Measurements from ENCODE around the gene LDHA. TPM values are rescaled to one million over a fixed set of nuclear protein-coding genes. Genes with fewer than 3 reads are reported as not detected.

The LDHA gene
- total and polyA plus RNA-seq, 2 of the 8 experiments (the other 6 are each of a cell fraction or from before 2014, with no cell fraction given) = 443 to 486 TPM

GRCh38 chr11:18361154-18361553 lies 33.2 kb upstream of the LDHA start (continued):
- no peak for TF ChIP-seq CHD7 (IDR thresholded peaks at IDR 0.05; ENCODE audit: insufficient replicate concordance, low read length)
